ENCODE measurements around the gene ZNF98.

ZNF98 gene

DNA sequence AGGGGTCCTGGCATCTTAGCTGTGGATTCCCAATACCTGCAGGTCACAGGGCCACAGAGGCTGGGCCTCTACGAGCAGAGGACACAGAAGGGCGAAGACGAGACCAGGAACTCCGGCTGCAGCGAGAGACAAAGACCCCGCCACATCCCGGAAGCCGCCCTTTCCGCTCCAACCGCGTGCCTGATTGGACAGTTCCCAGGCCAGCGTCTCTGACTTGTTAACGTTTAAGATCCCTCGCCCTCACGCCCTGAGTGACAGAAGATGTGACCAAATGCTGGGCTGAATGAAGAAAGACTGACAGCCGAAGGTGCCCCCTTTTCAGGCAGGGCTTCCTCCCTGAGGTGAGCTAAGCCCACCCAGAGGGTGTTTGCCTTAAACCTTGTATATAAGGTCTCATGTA lies at the start of gene ZNF98:
ZNF98 (minus strand) TSS at position 136 of the 400 bp plus-strand sequence; CDS start at position 14, 122 bp downstream.
- no peak for DNase-seq (ENCODE audit: low spot score)

DNA sequence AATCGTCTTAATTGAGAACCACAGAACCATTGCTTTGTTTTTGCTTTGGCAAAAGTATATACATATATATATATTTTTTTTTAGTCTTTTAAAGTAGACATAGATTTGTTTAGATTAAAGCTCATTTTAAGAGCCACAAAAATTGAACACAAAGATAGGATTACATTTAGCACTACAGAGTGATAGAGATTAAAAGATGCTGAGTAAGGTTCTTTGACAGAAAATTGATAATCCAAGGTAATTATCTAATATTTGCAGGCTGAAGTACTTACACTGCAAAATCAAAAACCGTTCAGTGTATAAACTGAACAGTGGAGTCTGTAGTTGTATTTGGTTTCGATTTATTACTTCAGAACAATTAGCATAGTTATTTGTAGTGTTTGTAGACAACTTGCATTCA lies 24.5 kb upstream of the ZNF98 start:
- no peak for DNase-seq (ENCODE audit: low spot score)

DNA sequence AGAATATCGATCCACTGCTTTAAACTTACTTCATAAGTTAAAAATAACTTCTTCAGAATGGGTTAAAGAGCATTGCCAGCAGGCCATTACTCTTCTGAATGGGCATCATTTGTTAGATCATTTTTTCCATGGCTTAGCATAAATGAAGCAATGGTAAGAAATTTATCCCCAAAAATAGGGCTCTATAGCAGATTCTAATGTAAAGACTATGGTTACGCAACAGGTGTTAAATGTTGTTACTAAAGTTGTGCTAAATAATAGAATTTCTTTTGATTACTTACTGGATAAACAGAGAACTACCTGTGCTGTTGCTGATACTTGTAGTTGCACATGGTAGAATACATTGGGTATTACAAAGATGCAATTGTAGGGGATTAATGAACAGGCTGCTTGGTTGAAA lies 15.9 kb upstream of the ZNF98 start:
- no peak for DNase-seq (ENCODE audit: low spot score)

DNA sequence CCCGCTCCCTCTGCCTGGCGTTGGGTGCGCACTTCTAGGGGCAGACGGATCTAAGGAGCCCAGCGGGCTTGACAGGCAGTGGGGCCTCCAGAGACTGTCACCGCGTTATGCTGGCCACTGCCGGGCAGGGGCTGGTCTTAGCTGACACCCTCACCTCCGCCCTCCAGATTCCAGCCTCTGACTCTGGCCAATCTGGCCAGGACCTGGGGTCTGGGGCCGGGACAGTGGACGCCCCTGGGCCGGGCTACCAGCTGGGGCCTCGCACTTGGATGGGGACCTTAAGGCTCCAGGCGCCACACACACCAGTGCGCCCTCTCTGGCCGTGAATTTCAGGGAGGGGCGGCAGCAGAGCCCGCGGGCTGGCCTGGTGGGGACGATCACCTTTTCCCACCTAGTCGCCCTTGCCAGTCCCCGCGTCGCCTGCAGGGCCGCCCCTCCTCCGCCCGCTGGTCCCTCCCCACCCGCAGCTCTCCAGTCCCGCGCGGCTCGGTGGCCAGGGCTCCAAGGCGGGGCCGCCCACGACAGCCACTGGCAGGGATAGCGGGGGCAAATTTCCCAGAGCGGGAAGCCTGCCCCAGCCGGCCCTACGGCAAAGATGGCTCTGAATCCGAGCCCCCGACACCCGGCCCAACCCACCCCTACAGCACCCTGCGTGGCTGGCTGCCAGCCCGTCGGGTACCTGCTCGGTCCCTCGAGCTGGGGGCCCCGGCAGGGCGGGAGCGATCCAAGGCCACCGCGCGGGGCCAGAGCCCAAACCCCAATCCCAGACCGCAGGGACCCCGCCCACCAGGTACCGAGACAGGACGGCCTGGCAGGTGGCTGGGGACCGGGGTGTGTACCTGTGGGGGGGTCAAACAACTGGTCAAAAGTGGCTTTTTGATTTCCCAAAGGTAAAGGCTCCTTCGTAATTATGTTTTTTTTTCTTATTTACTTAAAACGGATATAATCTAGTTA lies 6.1 kb upstream of the ZNF98 start:
- no peak for DNase-seq (ENCODE audit: low spot score)

DNA sequence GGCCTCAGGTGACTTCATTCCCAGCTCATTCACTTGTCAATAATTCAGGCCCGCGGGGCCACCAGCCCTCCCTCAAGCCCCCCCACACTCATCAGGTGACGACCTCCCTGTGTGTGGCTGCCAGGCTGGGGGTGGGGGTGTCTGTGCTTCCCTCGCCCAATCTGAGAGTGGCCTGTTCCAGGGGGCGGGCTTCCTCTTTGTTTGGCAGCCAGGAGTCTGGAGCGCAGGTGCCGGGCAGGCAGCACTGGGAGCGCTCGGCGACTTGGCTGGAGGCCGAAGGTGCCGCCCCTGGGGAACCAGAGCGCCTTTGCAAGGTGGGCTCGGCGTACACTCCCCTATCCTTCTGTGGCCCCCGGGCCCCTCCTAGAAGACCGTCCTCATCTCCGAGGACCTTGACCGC lies 5.4 kb upstream of the ZNF98 start:
- DNase-seq (ENCODE audit: low spot score), result no peak

DNA sequence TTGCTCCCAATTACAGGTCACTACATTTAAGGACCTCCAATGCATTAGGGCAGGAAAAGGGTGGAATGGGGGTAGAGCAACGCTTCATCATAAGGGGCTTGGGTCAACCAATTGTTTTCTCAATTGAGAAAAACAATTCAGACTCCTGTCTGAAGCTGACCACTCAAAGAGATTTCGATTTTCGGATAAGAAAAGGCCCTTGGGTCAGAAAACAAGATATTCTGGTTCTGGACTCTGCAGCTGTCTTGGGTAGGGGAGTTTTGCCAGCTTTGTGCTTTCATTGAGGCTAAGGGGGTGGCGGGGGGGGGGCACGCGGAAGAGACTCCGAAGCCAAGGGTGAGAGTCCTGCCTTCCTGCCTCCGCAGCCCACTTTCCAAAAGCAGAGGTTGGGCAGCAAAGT lies 4.8 kb upstream of the ZNF98 start:
- no peak for DNase-seq (ENCODE audit: low spot score)

DNA sequence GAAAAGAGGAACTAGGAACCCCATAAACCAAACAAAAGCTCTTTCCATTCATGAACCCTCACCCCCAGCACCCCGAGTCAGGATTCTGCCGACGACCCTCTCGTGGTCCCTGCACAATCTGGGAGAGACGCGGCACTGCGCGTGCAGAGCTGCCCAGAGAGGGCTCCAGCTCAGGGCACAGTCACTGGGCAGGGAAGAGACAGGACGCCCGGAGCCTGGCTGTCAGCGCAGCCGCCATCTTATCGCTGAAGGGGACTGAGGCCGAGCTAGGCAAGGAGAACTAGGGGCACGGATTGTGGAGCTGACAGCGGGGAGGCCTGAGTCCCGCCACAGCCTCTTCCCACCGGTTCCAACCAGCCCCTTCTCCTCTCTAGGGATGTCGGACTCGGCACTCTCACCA lies 349 bp downstream of the ZNF98 start:
- DNase-seq (ENCODE audit: low spot score), result no peak

DNA sequence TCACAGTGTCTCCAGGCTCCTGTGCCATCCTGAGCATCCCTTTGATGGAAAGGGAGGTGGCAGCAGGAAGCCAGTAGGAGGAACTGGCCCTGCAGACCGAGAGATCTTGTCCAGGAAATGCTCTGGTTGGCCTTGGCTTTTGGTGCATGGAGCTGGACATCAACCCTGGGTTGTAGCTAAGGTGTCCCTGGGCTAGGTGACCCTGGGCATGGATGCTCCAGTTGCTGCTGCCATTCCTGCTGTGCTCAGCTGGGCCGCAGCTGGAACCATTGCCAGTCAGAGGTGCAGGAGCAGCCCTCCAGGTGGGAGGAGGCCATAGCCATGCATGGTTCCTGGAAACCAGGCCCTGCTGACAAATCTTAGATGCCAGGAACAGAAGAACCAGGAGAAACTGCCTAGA lies 67.5 kb downstream of the ZNF98 start:
- DNase-seq (ENCODE audit: low spot score), result no peak
